GM19023 (cell line): ENCODE data around the gene CHAF1B.
"Not testable (repeated sequence)": the region's sequence is repeated elsewhere in the genome, so short reads cannot be mapped to it uniquely, and the experiment has no call there.

Source experiments
- ATAC-seq: cut with Tn5 transposase; IDR thresholded peaks from one replicate; pipeline ENCODE4 v1.9.1; 2021; ENCODE audit warnings: mild to moderate bottlenecking, moderate library complexity; ENCODE audit not compliant: unreplicated experiment

Gene CHAF1B

GRCh38 chr21:36386031-36386642, 945 bp downstream of the CHAF1B start:
- no peak for ATAC-seq

- no peak for ATAC-seq
Measured at GRCh38 chr21:36388096-36388495, 2.9 kb downstream of the CHAF1B start.

DNA sequence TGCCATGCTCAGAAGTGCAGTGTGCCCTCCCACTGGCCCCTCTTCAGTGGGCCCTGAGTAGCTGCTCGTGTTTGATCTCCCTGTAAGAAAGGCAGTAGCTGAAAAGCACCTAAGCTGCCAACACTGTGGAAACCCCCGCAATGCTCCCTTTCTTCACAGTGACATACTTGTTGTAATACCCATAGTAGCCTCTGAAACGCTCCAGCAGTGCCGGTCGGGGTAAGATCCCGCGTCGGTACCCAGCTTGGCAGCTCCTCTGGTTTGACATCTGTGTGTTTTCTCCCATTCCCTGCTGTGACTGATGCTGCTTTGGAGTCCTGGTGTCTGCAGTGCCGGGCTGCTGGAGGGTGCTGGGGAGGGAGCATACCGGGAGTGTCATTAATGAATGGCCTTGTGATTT, 3.6 kb downstream of the CHAF1B start:
- ATAC-seq = no peak

DNA sequence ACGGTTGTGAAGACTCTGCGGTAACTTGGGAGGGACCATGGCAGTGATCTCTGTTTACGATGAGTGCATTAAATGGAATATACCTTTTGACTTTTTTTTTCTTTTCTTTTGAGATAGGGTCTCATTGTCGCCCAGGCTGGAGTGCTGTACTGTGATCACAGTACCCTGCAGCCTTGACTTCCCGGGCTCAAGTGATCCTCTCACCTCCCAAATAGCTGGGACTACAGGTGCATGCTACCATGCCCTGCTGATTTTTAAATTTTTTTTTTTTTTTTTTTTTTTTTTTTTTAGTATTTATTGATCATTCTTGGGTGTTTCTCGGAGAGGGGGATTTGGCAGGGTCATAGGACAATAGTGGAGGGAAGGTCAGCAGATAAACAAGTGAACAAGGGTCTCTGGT, 6.5 kb downstream of the CHAF1B start:
- not testable (repeated sequence) for ATAC-seq

DNA sequence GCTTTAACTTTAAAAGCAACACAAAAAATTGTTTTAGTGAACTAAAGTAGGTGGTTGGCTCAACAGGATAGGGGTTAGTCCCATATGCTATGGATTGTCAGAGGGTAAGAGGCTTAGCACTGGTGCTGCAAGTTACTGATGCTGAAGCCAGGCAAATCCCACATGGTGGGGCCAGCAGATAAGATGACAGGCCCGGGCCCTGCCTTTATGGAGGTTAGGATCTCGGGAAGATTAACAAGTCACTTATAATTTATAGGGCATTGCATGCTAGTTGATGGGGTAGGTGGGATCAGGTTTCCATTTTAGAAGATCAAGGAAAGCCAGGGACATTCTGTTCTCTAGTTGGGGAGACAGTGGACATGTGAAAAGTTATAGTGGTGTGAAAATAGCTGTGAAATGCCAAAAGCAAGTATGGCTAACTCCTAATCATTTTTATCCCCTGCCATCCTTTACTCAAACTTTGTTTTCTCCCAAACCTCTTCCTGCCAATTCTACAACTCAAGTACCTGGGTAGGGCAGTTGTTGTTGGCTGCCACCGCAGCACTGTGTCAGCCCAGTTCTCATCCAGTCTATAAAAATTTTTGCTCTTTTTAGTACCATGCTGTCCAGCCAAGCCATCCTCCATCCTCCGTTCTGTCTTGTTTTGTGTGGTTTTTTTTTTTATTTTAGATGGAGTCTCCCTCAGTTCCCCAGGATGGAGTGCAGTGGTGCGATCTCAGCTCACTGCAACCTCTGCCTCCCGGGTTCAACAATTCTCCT, 10.3 kb downstream of the CHAF1B start:
- ATAC-seq = no peak

- no peak for ATAC-seq
Measured at GRCh38 chr21:36396325-36396724, 11.1 kb downstream of the CHAF1B start.

- no peak for ATAC-seq
Measured at GRCh38 chr21:36396971-36397370, 11.8 kb downstream of the CHAF1B start.

DNA sequence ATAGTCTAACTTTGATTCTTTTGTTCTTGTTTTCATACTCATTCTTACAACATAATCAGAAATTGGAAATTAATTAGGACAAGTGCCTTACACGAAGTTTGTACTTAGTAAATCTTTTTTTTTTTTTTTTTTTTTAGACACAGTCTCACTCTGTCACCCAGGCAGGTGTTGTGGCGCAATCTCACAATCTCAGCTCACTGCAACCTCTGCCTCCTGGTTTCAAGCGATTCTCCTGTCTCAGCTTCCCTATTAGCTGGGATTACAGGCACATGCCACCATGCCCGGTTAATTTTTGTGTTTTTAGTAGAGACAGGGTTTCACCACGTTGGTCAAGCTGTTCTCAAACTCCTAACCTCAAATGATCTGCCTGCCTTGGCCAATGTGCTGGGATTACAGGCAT, 12.4 kb downstream of the CHAF1B start:
- ATAC-seq = no peak

GRCh38 chr21:36399736-36400135, 14.5 kb downstream of the CHAF1B start:
- not testable (repeated sequence) for ATAC-seq

DNA sequence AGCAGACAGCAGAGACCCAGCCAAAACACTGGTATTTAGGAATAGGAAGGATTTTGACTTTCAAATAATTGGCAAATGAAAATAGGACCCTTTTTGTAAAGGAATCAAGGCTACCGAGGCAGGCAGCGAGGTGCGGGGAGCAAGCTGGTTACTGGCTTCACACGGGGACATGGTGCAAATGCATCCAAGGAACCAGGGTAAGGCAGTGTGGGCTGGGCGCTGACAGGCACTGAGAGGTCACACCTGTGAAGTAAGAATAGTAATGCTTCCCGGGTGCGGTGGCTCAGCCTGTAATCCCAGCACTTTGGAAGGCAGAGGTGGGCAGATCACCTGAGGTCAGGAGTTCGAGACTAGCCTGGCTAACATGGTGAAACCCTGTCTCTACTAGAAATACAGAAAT, 15.5 kb downstream of the CHAF1B start:
- ATAC-seq = no peak

GRCh38 chr21:36402339-36402738, 17.1 kb downstream of the CHAF1B start:
- ATAC-seq = no peak

DNA sequence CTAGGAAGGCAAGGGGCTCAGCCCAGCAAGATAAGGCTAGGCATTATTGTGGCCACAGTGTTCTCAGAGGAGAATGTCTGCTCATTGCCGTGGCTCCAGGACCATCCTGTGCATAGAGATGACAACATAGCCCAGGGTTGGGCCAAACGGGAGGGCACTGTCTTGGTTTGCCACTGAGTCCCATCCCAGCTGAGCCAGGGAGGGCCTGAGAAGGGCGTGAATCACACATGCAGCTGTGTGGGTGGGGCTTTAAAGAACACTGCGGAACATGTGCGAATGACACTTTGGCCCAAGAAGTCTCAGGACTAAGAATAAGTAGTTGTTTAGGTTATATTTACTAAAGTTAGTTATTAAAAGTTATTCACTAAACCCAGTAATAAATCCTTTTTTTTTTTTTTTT, 18.5 kb downstream of the CHAF1B start:
- ATAC-seq = no peak

DNA sequence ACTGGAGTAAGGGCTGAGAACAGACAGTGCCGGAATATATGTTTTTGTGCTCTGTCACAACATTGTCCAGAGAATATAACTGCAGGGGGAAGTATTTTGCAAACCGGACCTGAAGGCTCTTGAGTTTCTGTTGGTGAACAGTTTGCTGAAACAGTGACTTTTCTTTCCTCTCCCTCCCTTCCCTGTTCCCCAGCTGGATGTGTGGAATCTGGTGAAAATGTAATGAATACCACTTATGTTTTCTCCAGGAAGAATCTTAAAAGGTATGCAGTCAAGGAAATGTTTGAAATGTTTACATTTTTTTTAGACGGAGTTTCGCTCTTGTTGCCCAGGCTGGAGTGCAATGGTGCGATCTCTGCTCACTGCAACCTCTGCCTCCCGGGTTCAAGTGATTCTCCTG, 23.4 kb downstream of the CHAF1B start:
- no peak for ATAC-seq

DNA sequence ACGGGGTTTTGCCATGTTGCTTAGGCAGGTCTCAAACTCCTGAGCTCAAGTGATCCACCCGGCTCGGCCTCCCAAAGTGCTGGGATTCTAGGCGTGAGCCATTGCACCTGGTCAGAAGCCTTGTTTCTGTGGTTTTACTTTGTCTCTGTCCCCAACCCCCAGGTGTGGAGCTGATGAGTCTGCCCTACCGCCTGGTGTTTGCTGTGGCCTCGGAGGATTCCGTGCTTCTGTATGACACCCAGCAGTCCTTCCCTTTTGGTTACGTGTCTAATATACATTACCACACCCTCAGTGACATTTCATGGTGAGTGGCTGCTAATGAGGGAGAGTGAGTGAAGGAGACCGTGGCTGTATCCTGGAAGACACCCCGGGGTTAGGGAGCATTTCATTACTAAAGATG, 26.1 kb downstream of the CHAF1B start:
- no peak for ATAC-seq

GRCh38 chr21:36412916-36413315, 27.7 kb downstream of the CHAF1B start:
- no peak for ATAC-seq

DNA sequence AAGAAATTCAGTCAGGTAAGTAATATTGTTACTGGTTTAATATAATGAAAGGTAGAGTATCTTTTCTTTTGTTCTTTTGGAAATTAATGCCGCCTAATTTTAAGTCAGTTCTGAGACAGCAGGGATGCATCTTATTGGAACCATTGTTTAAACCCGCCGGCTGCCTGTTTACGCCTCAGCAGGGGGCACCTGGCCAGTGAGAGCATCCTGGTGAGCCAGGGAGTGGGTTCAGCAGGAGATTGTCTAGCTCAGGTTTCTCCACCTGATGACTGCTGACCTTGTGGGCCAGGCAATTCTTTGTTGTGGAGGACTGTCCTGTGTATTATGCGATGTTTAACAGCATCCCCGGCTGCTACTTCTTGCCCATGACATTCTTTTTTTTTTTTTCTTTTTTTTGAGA, 30.2 kb downstream of the CHAF1B start:
- no peak for ATAC-seq

DNA sequence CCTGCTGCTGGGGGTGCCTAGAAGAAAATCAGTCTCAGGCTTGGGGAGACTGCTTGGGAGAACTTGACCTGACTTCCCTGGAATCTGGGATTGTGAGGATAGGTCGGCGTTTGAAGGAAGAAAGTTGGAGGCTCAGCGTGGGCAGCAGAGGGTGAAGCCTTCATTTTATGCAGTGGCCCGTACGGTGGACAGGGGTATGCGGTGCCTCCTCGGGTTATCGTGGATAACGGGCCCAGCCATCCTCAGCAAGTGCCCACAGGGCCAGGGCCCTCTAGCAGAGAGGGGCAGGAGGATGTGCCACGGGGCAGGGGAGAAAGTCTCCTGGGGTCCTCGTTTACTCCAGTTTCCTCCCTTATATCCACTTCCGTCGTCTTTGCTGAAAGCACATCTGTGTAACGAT, 34.0 kb downstream of the CHAF1B start:
- no peak for ATAC-seq

- ATAC-seq = no peak
Measured at GRCh38 chr21:36419996-36420395, 34.8 kb downstream of the CHAF1B start.

DNA sequence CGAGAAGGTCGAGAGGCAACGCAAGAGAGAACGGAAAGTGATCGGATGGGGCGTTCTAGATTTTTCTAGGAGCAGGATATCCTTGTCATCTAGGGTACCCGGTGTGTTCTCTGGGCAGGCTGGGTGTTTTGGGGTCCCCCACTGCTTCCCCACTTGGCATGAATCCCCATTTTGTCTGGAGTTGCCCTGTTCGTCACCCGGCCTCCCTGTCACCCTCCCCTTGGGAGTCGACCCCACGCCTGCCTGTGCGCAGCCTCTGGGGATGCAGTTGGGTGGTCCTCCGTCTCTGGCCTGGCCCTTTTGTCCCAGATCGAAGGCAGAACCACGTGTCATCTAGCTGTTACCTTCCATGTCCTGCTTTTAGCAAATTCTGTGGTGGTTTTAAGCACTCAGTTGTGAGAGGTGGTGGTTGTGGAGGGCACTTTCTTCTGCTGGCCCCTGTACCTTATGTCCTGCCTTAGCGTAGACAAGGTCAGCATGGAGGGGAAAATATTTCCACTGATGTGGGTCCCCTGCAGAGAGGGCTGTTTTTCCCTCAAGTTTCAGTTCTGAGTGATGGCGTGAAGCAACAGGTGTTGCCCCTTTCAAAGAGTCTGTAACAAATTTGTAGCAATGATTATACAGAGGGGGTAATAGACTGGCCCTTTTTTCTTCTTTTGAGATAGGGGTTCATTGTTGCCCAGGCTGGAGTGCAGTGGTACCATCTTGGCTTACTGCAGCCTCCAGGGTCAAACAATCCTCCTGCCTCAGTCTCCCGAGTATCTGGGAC, 35.6 kb downstream of the CHAF1B start:
- no peak for ATAC-seq

- ATAC-seq = no peak
Measured at GRCh38 chr21:36422279-36423098, 37.3 kb downstream of the CHAF1B start.

DNA sequence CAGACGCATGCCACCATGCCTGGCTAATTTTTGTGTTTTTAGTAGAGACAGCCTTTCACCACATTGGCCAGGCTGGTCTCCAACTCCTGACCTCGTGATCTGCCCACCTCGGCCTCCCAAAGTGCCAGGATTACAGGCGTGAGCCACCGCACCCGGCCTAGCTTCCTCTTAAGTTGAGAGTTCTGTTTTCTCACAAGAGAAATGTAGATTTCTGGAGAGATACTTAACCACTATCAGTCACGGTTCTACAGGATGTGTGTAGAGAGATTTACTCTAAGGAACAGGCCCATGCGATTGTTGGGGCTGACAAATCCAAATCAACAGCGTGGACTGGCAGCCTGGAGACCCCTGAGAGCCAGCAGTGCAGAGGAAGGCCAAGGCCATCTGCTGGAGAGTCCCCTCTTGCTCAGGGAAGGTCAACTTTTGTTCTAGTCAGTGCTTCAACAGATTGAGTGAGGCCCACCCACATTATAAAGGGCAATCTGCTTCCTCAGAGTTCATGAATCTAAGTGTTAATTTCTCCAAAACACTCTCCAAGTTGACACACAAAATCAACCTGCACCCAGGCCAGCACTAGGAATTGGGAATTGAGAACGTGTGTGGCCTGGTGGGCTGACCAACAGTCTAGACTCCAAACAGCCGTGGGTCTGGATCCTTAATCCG, 38.7 kb downstream of the CHAF1B start:
- ATAC-seq = no peak
